GM12891 (cell line): ENCODE data around the gene CREB3L2.

ENCODE experiments used
- DNase-seq: peaks from one replicate; pipeline ENCODE4 v3.0.0; 2011; ENCODE audit warnings: low spot score; ENCODE audit not compliant: insufficient read length
- FAIRE-seq: peaks from 2 replicates; lab custom pipeline; 2011; peaks lifted over from hg19 to GRCh38; lab: Jason Lieb, UNC
- PAX5 ChIP-seq: IDR thresholded peaks from 2 replicates; pipeline ENCODE4 v1.6.1; 2011; ENCODE audit warnings: low read length, moderate library complexity, mild to moderate bottlenecking; ENCODE audit not compliant: insufficient read depth, severe bottlenecking
- POLR2A ChIP-seq: IDR thresholded peaks from 2 replicates; pipeline ENCODE4 v1.6.1; 2011; ENCODE audit warnings: low read depth, low read length, control low read depth
- POLR2AphosphoS5 ChIP-seq: IDR thresholded peaks from 2 replicates; pipeline ENCODE4 v1.6.1; 2011; ENCODE audit warnings: low read depth, low read length, control low read depth
- POU2F2 ChIP-seq: IDR thresholded peaks from 2 replicates; pipeline ENCODE4 v1.6.1; 2011; ENCODE audit warnings: low read depth, mild to moderate bottlenecking, control low read depth, low read length, moderate library complexity
- SPI1 ChIP-seq: IDR thresholded peaks from 2 replicates; pipeline ENCODE4 v1.6.1; 2011; ENCODE audit warnings: low read depth, low read length, control low read depth
- TAF1 ChIP-seq: IDR thresholded peaks from 2 replicates; pipeline ENCODE4 v1.6.1; 2011; ENCODE audit warnings: low read depth, low read length, control low read depth

Gene CREB3L2

GRCh38 chr7:137949416-137950262 lies 52.2 kb downstream of the CREB3L2 start:
- DNase-seq (no peak), FAIRE-seq (no peak)

DNA sequence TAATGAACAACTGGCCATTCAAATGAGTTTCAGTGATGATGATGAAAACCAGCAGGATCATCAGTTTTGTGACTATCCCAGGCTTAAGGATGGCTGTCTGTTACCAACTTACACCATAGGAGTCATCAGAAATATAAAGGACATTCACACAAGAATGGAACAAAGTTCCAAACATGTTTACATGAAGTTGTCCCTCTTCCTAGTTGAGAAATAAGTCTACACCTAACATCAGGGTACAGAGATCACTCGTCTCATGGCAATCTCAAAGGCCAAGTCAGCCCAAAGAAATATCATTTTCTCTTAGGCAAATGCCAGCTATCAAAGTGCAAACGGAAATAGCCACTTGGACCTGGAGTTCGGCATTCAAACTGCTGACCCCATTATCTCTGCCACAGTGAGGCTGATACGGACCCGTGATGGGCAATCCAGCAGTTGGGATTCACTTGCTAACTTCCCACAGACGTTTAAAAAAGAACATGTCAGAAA lies 53.0 kb downstream of the CREB3L2 start:
- TF ChIP-seq POLR2A (no peak), POU2F2 (no peak), TAF1 (no peak), SPI1 (no peak), POLR2AphosphoS5 (no peak), PAX5 (no peak)
- DNase-seq (no peak), FAIRE-seq (no peak)

More at GRCh38 chr7:137949416-137950262, 52.2 kb downstream of the CREB3L2 start:
- TF ChIP-seq POLR2AphosphoS5, result no peak
- no peak for TF ChIP-seq POLR2A
- TF ChIP-seq POU2F2, result no peak
- no peak for TF ChIP-seq PAX5
- TF ChIP-seq TAF1, result no peak

GRCh38 chr7:137948083-137948844 lies 53.6 kb downstream of the CREB3L2 start:
- no peak for TF ChIP-seq POLR2A
- no peak for TF ChIP-seq POLR2AphosphoS5
- TF ChIP-seq POU2F2, result no peak
- TF ChIP-seq SPI1, result no peak
- TF ChIP-seq PAX5, result no peak
- no peak for TF ChIP-seq TAF1
- FAIRE-seq, result no peak
- no peak for DNase-seq

DNA sequence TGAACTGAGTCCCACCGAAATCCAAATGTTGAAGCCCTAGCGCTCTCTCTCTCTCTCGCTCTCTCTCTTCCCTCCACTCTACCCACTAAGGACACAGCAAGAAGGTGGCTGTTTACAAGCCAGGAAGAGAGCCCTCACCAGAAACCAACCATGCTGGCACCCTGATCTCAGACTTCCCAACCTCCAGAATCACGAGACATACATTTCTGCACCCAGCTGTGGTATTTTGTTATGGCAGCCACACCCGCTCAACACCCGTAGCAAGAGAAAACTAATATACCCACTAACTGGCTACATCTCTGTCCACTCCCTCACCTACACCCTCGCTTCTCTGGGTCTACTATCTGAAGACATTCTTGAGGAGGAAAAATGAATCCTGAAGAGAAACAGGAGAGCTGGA lies 54.8 kb downstream of the CREB3L2 start:
- no peak for FAIRE-seq
- no peak for TF ChIP-seq TAF1
- no peak for TF ChIP-seq POLR2AphosphoS5
- TF ChIP-seq POLR2A, result no peak
- TF ChIP-seq SPI1, result no peak
- TF ChIP-seq POU2F2, result no peak
- TF ChIP-seq PAX5, result no peak
- no peak for DNase-seq

- FAIRE-seq (no peak), DNase-seq (no peak)
- TF ChIP-seq TAF1 (no peak), PAX5 (no peak), POU2F2 (no peak), POLR2AphosphoS5 (no peak)
These were observed 55.9 kb downstream of the CREB3L2 start for GRCh38 chr7:137946011-137946410.

- DNase-seq (no peak), FAIRE-seq (no peak)
- TF ChIP-seq POU2F2, result no peak
- no peak for TF ChIP-seq POLR2A
- TF ChIP-seq POLR2AphosphoS5, result no peak
- TF ChIP-seq TAF1, result no peak
- no peak for TF ChIP-seq SPI1
- no peak for TF ChIP-seq PAX5
These were observed 57.7 kb downstream of the CREB3L2 start for GRCh38 chr7:137944168-137944567.

DNA sequence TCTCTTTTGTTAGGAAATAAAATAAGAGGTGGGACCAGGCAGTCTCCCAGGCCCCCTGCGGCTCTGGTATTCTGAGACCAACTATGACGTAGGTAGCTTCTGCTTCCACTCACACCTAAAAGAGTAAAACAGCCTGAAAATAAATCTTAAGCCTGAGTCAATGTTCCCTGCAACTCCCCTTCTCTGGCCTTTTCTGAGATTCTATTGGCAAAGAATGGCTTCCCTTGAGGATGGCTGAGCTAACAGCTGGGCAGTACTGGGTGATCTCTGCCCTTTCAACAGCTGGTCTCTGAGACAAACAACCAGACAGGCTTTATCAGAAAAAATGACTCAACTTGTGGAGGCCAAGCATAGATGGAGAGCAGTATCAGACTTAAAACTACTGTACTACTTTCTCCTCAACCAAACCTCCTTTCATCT lies 58.7 kb downstream of the CREB3L2 start:
- no peak for DNase-seq

DNA sequence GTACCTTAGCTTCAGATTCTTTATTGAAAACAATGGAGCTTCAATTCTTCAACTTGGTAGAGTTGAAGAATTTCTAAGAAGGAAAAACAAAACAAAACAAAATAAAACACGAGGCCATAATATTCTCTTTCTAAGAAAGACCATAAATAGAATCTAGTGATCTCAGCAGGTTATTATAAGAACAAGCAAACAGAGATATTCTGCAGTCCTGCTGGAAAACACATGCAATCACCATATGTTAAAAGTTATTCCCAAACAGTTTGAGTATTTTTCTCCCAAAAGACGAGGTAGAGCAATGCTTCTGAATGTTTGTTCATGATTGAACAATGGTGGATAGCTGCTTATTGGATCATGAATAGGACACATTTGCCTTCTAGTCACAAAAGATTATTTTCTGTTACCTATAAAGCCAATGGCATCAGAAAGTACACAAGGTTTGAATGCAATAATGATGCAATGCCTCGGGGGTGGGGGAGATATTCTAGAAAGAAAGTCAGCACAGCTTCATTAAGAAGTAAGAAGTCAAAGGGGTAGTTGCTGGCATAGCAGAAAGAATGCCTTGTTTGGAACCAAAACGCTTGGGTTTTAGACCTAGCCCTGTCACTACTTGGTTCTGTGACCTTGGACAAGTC lies 59.3 kb downstream of the CREB3L2 start:
- no peak for DNase-seq
- TF ChIP-seq TAF1, result no peak
- TF ChIP-seq PAX5, result no peak
- TF ChIP-seq POLR2AphosphoS5, result no peak
- no peak for TF ChIP-seq POU2F2
- TF ChIP-seq SPI1, result no peak
- TF ChIP-seq POLR2A, result no peak
- FAIRE-seq, result no peak

More for the DNA sequence above, 58.7 kb downstream of the CREB3L2 start:
- FAIRE-seq, result no peak
- TF ChIP-seq SPI1 (no peak), PAX5 (no peak), POLR2AphosphoS5 (no peak), TAF1 (no peak), POU2F2 (no peak), POLR2A (no peak)
